ENCODE data around the gene TMEM209.
"Not testable (repeated sequence)": the region's sequence is repeated elsewhere in the genome, so short reads cannot be mapped to it uniquely, and the experiment has no call there.

The TMEM209 gene

DNA sequence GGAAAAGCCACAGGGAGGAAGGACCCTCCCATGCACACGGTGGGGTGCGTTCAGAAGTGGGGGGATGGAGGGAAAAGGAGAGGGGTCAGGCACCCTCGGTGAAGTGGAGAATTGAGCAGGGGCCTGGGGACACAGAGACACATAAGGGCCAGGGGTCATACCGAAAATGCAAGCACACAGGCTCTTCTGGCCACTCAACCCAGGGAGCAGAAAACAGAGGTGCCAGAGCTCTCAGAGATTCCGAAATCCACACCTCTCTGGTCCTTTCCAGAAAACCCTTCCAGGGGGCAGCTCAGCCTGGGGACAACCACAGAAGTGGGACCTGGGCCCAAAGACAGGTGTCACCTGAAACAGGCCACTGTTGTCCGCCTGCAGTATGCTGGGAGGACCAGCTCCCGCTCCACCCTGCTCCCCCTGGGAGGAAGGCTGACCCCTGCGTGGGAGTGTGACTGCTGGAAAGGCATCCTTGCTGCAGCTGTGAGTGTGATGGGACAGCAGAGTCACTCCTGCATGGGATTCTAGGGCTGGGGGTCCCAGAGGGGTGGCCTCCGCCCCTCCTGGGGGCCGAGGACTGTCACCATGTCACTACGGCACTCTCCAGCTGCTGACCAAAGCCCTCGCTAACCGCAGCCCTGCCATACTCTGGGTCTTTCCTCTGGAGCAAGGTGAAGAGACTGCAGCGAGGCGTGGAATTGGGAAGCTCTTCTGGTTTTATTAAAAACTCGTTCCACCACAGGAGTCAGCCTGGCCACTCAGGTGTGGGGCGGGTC is 63.1 kb downstream of the TMEM209 start:
- DNase-seq = peak; percentile 70

- peak; percentile 95 for DNase-seq
Observed at GRCh38 chr7:130141161-130141883, 63.9 kb downstream of the TMEM209 start.

DNA sequence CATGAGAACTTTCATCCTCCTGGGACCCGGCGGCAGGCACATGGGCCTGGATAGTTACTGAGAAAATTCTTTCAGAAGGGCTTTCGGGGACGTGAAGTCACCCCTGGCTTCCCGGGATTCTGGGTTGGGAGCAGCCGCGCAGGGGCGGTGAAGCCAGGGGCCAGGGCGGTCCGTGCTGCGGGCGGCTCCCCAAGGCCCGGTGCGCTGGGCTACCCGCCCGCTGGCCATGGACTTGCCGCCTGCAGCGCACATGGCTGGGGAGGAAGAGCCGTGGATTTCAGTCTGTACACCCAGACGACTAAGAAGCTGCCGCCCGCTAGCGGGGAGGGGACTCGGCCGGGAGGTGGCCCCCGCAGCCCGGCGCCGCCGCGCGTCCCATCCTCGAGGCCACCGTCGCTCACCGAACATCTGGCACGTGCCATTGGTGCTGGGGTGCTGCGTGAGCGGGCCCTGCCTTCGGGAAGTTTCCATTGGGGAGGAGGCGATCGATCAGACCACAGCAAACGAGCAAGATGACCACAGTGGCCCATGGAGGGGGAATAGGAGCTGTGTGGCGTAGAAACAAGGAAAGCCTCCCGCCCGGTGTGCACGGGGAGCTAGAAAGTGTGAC is 64.5 kb downstream of the TMEM209 start:
- DNase-seq = peak; percentile 57

DNA sequence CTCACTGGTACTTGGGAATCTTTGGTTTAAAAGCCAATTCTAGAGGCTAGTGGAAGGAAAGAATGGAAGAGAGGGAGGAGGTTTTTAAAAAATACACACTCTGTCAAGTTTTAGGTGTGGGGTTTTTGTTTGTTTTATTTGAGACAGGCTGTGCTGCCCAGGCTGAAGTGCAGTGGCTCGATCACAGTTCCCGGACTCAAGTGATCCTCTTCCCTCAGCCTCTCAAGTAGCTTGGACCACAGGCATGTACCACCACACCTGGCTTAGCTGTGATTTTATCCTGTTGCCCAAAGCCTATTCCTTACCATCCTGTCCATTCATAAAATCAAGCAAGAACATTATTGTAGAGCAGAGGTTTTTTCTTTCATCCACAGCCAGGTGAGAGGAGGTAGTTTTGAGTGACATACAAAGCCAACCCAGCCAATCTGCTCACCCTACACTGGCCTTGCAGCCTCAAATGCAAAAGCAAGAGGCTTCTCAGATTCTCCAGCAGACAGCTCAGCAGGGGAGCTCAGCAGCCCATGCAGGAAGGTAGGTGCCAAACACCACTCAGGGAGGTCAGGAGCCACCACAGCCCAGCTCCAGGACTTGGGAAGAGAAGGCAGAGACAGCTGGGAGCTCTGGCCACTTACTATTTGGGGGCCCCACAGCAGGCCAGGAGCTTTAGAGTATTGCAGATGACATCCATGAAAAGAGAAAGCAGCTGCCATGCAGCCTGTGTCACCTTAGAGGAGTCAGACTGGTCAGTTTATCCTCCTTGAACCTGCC is 65.8 kb downstream of the TMEM209 start:
- no peak for DNase-seq

DNA sequence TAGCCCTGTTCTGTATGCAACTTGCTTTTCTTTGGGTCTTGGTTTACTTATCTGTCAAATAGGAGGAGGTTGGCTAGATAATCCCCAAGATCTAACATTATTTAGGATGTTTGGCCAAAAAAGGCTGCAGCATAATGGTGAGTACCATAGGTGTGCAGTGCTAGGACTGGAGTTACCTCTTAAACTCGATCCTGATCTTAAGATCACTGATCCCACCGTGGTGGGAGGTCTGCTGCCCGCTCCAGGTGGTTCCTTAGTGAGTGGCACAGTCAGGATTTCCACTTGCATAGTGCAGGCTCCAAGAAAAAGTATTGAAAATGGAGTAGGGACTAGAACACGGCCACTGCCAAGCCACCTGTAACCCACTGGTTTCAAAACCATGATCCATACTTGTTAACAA is 68.0 kb downstream of the TMEM209 start:
- DNase-seq = no peak

DNA sequence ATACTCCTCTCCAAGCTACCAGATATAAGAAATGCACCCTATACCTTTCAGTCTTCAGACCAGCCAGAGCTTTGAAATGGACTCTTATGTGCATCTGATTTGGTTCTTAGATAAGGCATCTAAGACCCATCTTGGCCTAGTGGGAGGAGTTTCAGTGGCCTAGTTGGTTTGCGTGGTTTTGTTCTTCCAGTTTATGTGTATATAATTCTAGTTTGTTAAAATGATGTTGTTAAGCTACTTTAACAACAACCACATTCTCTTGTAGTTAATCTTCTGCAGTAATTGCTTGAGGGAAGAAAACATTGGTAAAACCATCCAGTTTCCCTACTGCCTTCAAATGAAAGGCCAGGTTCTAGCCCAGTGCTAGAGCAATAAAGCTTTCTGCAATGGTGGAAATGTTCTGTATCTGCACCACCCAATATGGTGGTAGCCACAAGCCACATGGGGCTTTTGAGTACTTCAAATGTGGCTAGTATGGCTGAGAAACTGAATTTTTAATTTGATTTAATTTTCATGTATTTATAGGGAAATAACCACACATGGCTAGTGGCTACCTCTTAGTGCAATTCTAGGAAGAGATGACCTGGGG is 68.5 kb downstream of the TMEM209 start:
- DNase-seq = no peak

DNA sequence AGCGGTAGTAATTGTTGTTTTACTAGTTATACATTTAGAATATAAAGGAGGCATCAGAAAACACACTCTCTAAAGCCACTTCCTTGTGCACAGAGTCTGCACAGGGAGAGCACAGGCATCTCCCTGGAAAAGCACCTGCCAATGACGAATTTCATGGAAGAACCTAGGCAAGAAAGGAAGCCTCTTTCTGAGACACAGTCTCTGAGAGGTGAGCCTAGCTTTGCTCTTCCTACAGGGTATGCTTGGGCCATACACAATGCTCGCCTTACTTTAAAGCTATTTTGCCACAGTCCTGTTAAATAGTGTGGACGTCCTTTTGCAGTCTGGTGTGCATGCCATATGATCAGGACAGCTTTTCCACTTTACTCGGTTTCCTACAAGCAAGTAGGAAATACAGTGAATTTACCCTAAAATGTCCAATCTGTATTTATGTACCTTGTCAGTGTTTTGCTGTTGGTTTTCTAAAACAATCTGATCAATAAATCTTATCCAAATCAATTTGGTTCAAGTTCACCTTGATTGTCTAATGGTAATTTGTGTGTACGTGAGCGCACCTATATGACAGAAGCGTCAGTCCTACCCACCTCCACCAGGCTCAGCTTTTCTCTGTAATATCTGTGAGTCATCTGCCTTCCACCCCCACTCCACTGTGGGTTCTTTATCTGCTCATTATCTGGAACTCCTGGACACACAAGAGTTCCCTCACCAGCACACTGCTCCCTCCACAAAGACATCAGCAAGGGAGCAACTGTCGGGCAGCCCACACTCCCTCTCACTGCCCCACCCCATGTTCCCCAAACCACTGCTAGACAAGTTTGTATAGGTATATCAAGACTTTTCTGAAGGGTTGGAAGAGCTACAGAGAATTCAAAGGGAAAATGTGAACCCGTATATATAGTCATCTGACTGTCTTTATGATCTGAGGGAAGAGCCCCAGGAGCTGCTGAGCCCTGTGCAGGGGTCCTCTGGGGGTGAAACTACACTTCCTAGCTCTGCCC is 69.7 kb downstream of the TMEM209 start:
- DNase-seq = no peak

DNA sequence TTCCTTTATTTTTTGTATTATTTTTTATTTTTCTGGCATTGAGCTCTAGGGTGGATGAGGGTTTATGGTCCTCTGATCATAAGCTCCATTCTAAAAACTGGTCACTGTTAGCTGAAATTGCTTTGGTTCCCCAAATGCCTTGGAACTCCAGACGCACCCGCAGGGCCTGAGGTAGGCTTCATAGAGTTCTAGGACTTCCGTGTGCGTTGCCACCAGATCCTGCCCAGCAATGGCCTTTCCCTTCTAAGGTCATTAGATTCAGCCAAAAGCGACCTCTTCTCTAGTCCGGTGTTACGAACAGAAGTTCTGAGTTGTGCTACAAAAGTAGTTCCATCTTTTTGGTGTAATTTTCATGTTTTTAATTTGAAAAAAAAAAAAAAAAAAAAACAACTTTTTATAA is 70.5 kb downstream of the TMEM209 start:
- DNase-seq = no peak

DNA sequence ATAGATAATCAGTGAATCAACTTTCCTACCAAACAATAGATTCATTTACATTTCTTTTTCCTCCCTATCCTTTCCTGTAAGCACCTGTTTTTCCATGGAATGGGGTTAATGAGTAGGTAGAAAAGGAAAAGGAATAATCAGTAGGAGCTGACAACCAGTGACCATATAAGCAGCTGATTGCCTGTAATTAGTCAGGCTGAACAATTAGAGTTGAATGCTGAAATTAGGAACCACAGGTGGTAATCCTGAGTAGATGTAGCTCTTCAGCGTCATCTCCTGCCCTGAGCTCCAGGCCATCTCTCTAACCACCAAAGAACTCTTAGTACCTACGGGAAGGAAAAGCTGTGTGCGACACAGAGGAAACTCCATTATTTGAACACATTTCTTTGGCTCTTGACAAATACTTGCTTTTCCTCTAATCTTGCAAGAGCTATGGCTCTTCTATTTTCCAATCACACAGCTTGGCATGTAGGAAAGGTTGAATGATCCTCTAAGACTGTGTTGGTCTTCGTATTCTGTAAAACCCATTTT is 71.0 kb downstream of the TMEM209 start:
- DNase-seq = no peak

DNA sequence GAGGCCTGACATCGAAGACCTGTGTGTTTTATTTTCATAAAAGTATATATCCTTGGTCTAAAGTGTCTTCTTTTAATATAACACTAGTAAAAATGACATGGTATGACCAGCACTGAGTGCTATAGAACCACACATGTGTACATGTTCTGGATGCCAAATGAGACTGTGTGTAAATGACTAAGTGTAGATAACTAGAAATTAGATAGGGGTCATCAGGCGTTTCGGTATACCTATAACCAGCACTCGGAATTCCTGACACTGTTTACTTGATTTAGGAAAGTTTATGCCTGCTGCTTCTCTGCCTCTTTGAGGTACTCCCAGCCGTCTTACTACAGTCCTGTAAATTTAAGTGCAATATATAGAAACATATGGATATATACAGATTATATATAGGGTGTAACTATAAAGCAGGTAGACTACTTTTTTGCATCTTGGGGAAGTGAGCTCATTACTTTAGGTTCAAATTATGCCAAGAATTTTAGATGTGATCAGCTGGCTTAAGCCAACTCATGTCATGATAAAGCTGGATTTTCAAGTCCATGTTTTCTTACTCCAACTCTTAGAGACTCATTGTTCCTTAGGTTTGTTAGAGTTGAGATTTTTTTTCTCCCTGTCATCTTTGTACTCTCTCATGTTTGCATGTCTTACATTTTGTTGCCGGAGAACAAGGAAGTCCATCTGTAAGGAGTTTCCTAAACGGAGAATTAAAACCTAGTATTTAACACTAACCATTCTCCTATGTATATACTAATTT is 72.0 kb downstream of the TMEM209 start:
- DNase-seq = no peak

DNA sequence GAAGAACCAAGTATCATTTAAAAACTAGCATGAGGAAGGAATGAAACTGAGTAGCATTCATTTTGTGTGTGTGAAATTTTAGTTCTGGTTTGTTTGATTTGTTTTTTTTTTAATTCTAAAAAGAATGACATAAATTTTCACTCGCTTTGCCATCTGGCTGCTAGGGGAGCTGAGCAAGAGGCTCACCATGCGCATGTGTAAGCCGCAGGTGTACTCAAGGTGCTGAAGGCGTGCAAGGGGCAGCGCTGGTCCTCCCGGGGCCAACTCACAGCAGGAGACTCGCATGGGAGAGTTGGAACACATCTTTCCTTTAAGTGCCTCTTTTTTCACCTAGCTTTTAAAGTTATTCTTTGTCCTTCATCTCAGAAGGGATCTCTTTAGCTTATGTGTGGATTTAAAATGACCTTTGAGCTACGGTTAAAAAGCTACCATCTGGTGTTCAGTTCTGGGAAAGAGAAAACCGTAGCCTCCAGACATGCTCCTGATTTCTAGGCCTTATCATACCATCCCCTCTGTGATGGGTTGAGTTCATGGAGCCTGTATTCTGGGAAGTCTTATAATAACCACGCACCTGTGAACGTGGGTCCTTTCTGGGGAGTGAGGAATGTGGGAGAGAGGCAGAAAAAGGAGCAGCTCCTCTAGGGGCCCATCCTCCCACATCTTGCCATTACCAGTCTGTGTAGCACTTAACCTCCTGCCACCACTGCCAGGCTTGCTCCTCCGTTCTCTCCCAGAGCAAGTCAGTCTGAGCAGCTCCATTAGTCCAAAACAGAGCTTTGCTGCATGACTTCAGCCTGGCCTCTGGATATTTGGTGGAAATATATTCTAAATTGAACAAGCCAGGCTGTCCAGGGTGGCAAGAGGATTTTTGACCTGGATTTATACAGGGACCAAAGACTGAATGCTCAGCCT is 73.0 kb downstream of the TMEM209 start:
- DNase-seq = no peak

DNA sequence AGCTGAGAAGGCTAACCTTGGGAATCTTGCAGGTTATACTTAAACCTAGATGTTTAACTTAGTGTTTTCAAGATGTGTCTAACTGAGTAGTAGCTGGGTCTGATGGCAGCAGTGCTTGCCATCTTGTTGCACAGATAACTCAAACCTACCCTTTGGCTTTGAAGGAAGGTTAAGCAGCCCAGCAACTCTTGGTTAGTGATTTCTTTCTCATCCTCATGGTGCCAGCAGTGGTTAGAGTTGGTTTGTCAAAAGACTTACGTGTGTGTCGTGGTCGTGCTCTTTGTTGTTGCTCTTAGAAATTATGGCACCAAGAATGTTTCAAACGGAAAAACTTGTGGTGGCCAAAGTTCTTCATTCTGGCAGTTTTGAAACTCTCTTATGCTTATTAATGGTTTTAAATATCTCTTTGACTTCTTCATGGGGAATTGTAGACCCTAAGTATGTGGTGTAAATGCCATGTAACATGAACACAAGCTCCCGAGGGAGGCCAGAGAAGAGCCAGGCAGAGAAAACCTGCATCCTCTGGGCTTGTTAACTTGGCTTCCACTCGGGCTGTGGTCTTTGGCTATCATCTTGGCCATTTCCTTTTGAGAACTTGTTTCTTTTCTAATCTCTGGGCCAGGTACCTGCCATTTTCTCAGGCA is 73.9 kb downstream of the TMEM209 start:
- no peak for DNase-seq

DNA sequence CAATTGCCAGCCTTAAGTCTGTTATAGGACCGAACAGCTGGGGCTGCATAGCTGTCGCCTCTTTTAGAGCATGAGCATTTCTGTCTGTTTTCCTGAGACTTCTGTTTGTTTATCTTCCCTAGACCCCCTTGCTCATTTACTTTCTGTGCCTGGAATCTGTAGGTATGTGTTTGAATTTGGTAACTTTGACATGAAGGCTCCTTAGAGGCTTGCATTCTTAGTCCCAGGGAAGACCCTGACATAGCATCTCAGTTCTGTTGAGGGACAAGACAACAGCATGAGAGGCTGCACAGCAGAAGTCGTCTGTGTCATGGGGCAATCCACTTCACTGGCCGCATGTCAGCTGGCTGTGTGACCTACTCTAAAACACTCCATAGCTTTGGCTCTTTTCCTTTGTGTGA is 76.2 kb downstream of the TMEM209 start:
- DNase-seq = no peak

DNA sequence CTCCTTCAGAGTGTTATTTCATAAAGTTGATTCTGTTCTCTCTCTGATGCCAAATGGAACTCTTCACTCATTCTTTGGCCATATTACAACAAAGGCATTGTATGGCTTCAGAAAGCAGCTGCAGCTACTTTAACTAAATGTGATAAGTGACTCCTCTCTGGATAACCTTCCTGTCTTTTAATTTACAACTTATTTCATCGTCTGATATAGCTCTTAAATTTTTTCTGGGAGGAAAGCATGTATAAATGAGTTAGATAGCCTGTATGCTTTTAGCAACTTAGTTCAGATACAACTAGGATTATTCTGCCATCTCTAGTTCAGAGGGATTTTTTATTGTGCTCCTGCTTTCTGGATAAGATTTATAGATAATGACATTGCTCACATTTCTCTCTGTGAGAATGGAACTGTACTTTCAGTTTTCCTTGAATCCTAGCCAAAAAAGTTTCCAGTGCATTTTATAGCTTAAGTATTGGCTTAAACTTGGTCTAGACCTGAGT is 77.3 kb downstream of the TMEM209 start:
- no peak for DNase-seq

DNA sequence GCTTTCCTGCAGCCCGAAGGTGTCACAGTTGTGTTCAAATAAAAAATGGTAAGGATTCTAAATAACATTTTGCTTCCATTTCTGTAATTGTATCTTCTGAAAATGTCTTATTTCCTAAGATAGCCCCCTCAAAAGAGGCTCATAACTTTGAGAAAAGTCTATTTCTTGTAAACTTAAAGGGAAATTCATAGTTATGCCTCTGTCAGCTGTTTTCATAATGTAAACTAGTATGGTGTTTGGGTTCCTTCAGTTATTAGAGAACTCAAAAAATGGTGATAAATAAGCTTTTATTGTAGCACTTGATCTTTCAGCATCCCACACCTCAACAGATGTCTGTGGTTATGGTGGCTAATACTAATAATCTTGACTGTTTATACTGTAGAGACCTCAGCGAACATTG is 77.8 kb downstream of the TMEM209 start:
- no peak for DNase-seq

DNA sequence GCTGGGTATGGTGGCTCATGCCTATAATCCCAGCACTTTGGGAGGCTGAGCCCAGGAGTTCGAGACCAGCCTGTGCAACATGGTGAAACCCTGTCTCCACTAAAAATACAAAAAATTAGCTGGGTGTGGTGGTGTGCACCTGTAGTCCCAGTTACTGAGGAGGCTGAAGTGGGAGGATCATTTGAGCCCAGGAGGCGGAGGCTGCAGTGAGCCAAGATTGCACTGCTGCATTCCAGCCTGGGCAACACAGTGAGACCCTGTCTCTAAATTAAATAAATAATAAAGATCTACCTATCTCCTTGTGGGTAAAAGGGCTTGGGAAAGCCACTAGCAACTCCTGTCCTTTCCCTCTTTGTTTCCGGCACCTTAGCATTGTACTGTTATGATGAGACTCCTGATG is 78.4 kb downstream of the TMEM209 start:
- DNase-seq = not testable (repeated sequence)

- DNase-seq = no peak
Observed at GRCh38 chr7:130124711-130125110, 80.5 kb downstream of the TMEM209 start.

DNA sequence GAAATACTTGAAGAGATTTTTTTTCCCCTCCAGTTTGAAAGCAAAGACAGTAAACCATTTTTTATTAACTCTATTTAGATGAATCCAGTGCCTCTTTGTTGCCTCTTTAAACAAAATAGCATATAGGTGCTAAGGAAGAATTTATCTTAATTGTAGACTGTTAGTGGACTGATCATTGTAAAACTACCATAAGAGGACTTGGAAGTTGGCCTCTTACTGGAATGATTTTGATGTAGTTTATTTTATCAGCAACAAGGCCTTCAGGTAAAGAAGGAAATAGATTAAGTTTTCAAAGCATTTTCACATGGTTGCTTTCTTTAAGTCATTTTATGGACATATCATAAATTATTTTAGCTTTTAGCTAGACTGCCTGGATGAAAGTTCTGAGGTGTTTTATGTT is 81.7 kb downstream of the TMEM209 start:
- DNase-seq = no peak

GRCh38 chr7:130118801-130119200 is 86.4 kb downstream of the TMEM209 start:
- no peak for DNase-seq

Measured in right hindlimb (tissue), 1 donor.